ENCODE data around the gene TMPRSS13.

TMPRSS13 gene

GRCh38 chr11:117862753-117863152 is 66.4 kb downstream of the TMPRSS13 start:
- no peak overlapping the region for H3K4me3 ChIP-seq (ENCODE audit: low read depth, low read length)
- no peak for TF ChIP-seq CTCF (IDR thresholded peaks at IDR 0.05; ENCODE audit: low read depth, low read length)

- TF ChIP-seq CTCF (IDR thresholded peaks at IDR 0.05; ENCODE audit: low read depth, low read length) = no peak
These were observed 67.0 kb downstream of the TMPRSS13 start for GRCh38 chr11:117862019-117862725.

GRCh38 chr11:117861151-117862018 is 67.8 kb downstream of the TMPRSS13 start:
- TF ChIP-seq CTCF (IDR thresholded peaks at IDR 0.05; ENCODE audit: low read depth, low read length) = no peak
- no peak overlapping the region for H3K4me3 ChIP-seq (ENCODE audit: low read depth, low read length)

More at GRCh38 chr11:117862019-117862725, 67.0 kb downstream of the TMPRSS13 start:
- no peak overlapping the region for H3K4me3 ChIP-seq (ENCODE audit: low read depth, low read length)

GRCh38 chr11:117860139-117860538 is 69.1 kb downstream of the TMPRSS13 start:
- no peak overlapping the region for H3K4me3 ChIP-seq (ENCODE audit: low read depth, low read length)
- no peak for TF ChIP-seq CTCF (IDR thresholded peaks at IDR 0.05; ENCODE audit: low read depth, low read length)

GRCh38 chr11:117859488-117860112 is 69.6 kb downstream of the TMPRSS13 start:
- H3K4me3 ChIP-seq (ENCODE audit: low read depth, low read length) = no peak overlapping the region
- no peak for TF ChIP-seq CTCF (IDR thresholded peaks at IDR 0.05; ENCODE audit: low read depth, low read length)

- TF ChIP-seq CTCF (IDR thresholded peaks at IDR 0.05; ENCODE audit: low read depth, low read length) = no peak
- no peak overlapping the region for H3K4me3 ChIP-seq (ENCODE audit: low read depth, low read length)
These were observed 70.1 kb downstream of the TMPRSS13 start for GRCh38 chr11:117859061-117859460.
